ENCODE data around the gene CLSTN2. TPM values are rescaled to one million over a fixed set of nuclear protein-coding genes. Genes with fewer than 3 reads are reported as not detected.

CLSTN2 gene
- total and polyA plus RNA-seq, 2 of the 8 experiments (the other 6 are each of a cell fraction or from before 2014, with no cell fraction given), result 0.39 to 0.52 TPM

DNA sequence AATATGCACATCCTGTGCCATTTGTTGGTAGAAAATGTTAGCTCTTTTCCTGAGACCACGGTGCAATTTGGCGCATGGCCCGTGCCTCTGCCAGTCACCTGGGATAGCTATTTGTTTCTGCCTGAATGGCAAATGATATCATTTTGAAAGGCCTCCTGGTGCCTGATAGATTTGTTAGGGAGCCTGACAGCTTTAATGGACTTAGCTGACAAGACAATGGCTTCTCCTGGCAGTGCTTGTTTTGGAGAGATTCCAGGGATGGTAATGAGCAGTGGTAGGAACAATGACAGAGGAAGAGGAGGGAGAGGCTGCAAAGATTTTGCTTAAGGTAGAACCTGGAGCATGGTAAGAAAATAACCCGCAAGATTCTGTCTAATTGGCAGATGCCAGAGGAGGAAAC lies 268.5 kb downstream of the CLSTN2 start:
- Histone ChIP-seq H3K36me3 (ENCODE audit: control insufficient read depth in 2 of 4, insufficient read depth in 4 of 4, low read length in 3 of 4) (no peaks in the 10 kb centered on the region), H2BK20ac (ENCODE audit: low read length) (peak overlapping the region; percentile 91; the same call in 1 of the 2 replicates), H3K14ac (ENCODE audit: insufficient read length) (no peak overlapping the region), H3K4ac (replicated peaks; ENCODE audit: insufficient read length, low read depth, low read length) (no peak overlapping the region), H4K91ac (replicated peaks; ENCODE audit: insufficient read length, low read length) (no peak overlapping the region), H3K4me2 (ENCODE audit: insufficient read depth in 1 of 2, low read depth in 2 of 2, low read length in 2 of 2) (peak overlapping the region; percentile 52 to 56), H4K5ac (ENCODE audit: insufficient read length, low read depth, low read length) (no peak overlapping the region), H3K4me3 (ENCODE audit: extremely low read depth in 1 of 4, insufficient read depth in 2 of 4, low read depth in 3 of 4, low read length in 4 of 4) (peak overlapping the region in 1 of 4 experiments; percentile 17; a peak in 1 of 8 replicates), H3K27me3 (replicated peaks in 1 of 4; ENCODE audit: control insufficient read depth in 3 of 4, extremely low read depth in 1 of 4, insufficient read depth in 3 of 4, low read length in 3 of 4) (peaks cover 0 to 2% (median 0%) of the 10 kb centered on the region in 4 experiments; a peak in 1 of 7 replicates), H3K9me3 (ENCODE audit: insufficient read depth in 2 of 2, low read depth in 1 of 2, low read length in 1 of 2) (no peaks in the 10 kb centered on the region), H2AK5ac (ENCODE audit: low read depth, low read length) (no peak overlapping the region), H3K23me2 (ENCODE audit: low read depth, low read length) (no peaks in the 10 kb centered on the region), H3K9ac (replicated peaks in 1 of 4; ENCODE audit: extremely low read depth in 1 of 4, low read depth in 3 of 4, low read length in 3 of 4) (no peak overlapping the region), H3K79me1 (ENCODE audit: low read depth, low read length) (no peaks in the 10 kb centered on the region), H4K20me1 (replicated peaks in 1 of 2; ENCODE audit: control insufficient read depth in 1 of 2, insufficient read depth in 2 of 2, low read length in 2 of 2) (no peaks in the 10 kb centered on the region), H4K8ac (ENCODE audit: extremely low read depth, insufficient read depth, low read length) (no peak overlapping the region), H3K18ac (ENCODE audit: extremely low read depth, low read length) (0 out of 2 replicates have a peak overlapping the region, but pooled peaks have one; percentile 3), H2BK120ac (replicated peaks; ENCODE audit: low read depth, low read length) (peak overlapping the region; percentile 45), H2AFZ (ENCODE audit: low read length) (no peak overlapping the region), H3K27ac (ENCODE audit: low read depth, low read length) (no peak overlapping the region), H3K79me2 (ENCODE audit: control insufficient read depth in 1 of 2, insufficient read depth in 2 of 2, low read length in 2 of 2) (no peaks in the 10 kb centered on the region), H3K23ac (ENCODE audit: insufficient read length) (no peak overlapping the region), H2BK12ac (ENCODE audit: low read depth, low read length) (no peak overlapping the region; the same call in 1 of the 2 replicates), H2BK15ac (ENCODE audit: low read length) (no peak overlapping the region), H3K4me1 (replicated peaks in 1 of 4; ENCODE audit: control insufficient read depth in 3 of 4, insufficient read depth in 4 of 4, low read length in 3 of 4) (peaks cover 11 to 30% (median 26%) of the 10 kb centered on the region in 4 experiments), H3K56ac (replicated peaks; ENCODE audit: insufficient read length, low read depth, low read length) (no peak overlapping the region), H2BK5ac (ENCODE audit: low read depth, low read length) (peak overlapping the region; percentile 69; the same call in 1 of the 2 replicates)
- TF ChIP-seq TAF1 (IDR thresholded peaks at IDR 0.05; ENCODE audit: low read depth, low read length), result no peak
- no peak for TF ChIP-seq SUZ12 (IDR thresholded peaks at IDR 0.05; ENCODE audit: low read length)
- no peak for TF ChIP-seq PHF8 (conservative IDR thresholded peaks at IDR 0.05; ENCODE audit: low read depth, low read length)
- TF ChIP-seq, protein P1, sequence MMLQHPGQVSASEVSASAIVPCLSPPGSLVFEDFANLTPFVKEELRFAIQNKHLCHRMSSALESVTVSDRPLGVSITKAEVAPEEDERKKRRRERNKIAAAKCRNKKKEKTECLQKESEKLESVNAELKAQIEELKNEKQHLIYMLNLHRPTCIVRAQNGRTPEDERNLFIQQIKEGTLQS (IDR thresholded peaks at IDR 0.05; ENCODE audit: insufficient read depth, low read depth, low read length), result no peak
- TF ChIP-seq POU5F1 (IDR thresholded peaks at IDR 0.05; ENCODE audit: low read depth, low read length), result no peak
- 0 out of 2 replicates have a peak, but pooled peaks have one; percentile 60 for TF ChIP-seq TEAD4 (IDR thresholded peaks at IDR 0.05; ENCODE audit: low read depth, low read length)
- no peak for TF ChIP-seq ASH2L (IDR thresholded peaks at IDR 0.05; ENCODE audit: low read length)
- TF ChIP-seq KDM4A (IDR thresholded peaks at IDR 0.05; ENCODE audit: low read depth, low read length, severe bottlenecking), result no peak
- peak; percentile 29; the same call in 1 of the 2 replicates for TF ChIP-seq YY1 (IDR thresholded peaks at IDR 0.05; ENCODE audit: low read depth, low read length)
- no peak for TF ChIP-seq POLR2A (IDR thresholded peaks at IDR 0.05; ENCODE audit: control extremely low read depth in 1 of 2, low read depth in 2 of 2, low read length in 2 of 2)
- POLR2A ChIA-PET (ENCODE audit: partially characterized antibody), result no interaction called here
- no peak for DNase-seq (ENCODE audit: low read depth in 1 of 2, low spot score in 2 of 2)
- FAIRE-seq, result peak; percentile 78
- WGBS, 2 experiments (ENCODE audit: extremely low coverage in 1 of 2, insufficient coverage in 1 of 2, insufficient read length in 1 of 2, insufficient replicate concordance in 2 of 2, low coverage in 1 of 2, low lambda C conversion rate in 2 of 2, missing lambda C conversion rate in 1 of 2), result 42% methylated on average over 4 of the region's 4 CpGs; no CpG with 5 or more reads in 1 of the 2 experiments
- CTCF ChIA-PET (ENCODE audit: partially characterized antibody), result interaction anchor here (1.5 kb wide), 1 partner anchor 10 kb away, joined by 4 read pairs; no protein-coding TSS in a partner anchor

Measured in H1 (cell line).